B cell (primary cell): ENCODE measurements around the gene DNAJB12. TPM values are rescaled to one million over a fixed set of nuclear protein-coding genes. Genes with fewer than 3 reads are reported as not detected.

Experiments
- ATAC-seq: fragments of 200-7000 bp; cut with Tn5 transposase; one replicate; pipeline ENCODE4 v1.10.0; 2021; ENCODE audit warnings: low read depth, mild to moderate bottlenecking, moderate number of reproducible peaks, moderate library complexity
- CTCF ChIA-PET: fragments of 350-600 bp; sonication (Branson Sonifier 250); formaldehyde crosslinking; loops from one replicate; lab custom pipeline; 2021; ENCODE audit warnings: antibody characterized with exemption, inconsistent platforms; lab: Charles Lee
- POLR2A ChIA-PET: fragments of 350-600 bp; sonication (Branson Sonifier 250); formaldehyde crosslinking; loops from one replicate; lab custom pipeline; 2021; ENCODE audit warnings: antibody characterized with exemption; lab: Charles Lee
- DNase-seq: peaks from one replicate; pipeline ENCODE4 v3.0.0; 2013
- H2AFZ ChIP-seq: 2 replicates; pipeline ENCODE4 v1.6.1; 2012; ENCODE audit warnings: mild to moderate bottlenecking, low read depth, low read length; ENCODE audit not compliant: insufficient read depth, poor library complexity, severe bottlenecking
- H3K27ac ChIP-seq, 2 donors: 1 replicate in 1 of 2; 2 replicates in 1 of 2; pipeline ENCODE4 v1.5.1; 2012 to 2013; ENCODE audit warnings: low read length in 2 of 2, mild to moderate bottlenecking in 2 of 2, moderate library complexity in 1 of 2
- H3K27me3 ChIP-seq, 4 experiments: fragments of 200-600 bp in 1 of 4; sonication (generic) in 1 of 4; replicated peaks in 1 of 4; 1 replicate in 2 of 4; 2 replicates in 2 of 4; pipeline versions ENCODE4 v1.6.1 to v1.7.0; 2013 to 2016; ENCODE audit warnings: low read length in 3 of 4, mild to moderate bottlenecking in 2 of 4, mixed read lengths in 1 of 4, moderate library complexity in 1 of 4; ENCODE audit not compliant: insufficient read depth in 4 of 4, control insufficient read depth in 3 of 4; ENCODE audit errors: control extremely low read depth in 1 of 4
- H3K36me3 ChIP-seq, 2 experiments: replicated peaks in 1 of 2; 1 replicate in 1 of 2; 2 replicates in 1 of 2; pipeline versions ENCODE4 v1.6.1 to v1.7.1; 2013; ENCODE audit warnings: low read length in 1 of 2; ENCODE audit not compliant: insufficient read depth in 2 of 2, control insufficient read depth in 1 of 2; ENCODE audit errors: control extremely low read depth in 1 of 2, extremely low read depth in 1 of 2
- H3K4me1 ChIP-seq, 2 donors: fragments of 200-600 bp in 1 of 2; sonication (generic) in 1 of 2; 1 replicate in 1 of 2; 2 replicates in 1 of 2; pipeline versions ENCODE4 v1.5.1 to v1.6.1; 2013 to 2017; ENCODE audit warnings: low read length in 2 of 2; ENCODE audit not compliant: control insufficient read depth in 2 of 2, insufficient read depth in 2 of 2
- H3K4me2 ChIP-seq: replicated peaks from 2 replicates; pipeline ENCODE3; 2012; ENCODE audit warnings: mild to moderate bottlenecking, low read depth, low read length; ENCODE audit not compliant: poor library complexity, severe bottlenecking
- H3K4me3 ChIP-seq, 5 experiments: fragments of 200-600 bp in 1 of 5; sonication (generic) in 1 of 5; 1 replicate in 3 of 5; 2 replicates in 2 of 5; pipeline versions ENCODE4 v1.5.1 to v1.7.0; 2011 to 2016; ENCODE audit warnings: low read length in 4 of 5, mild to moderate bottlenecking in 4 of 5, low read depth in 2 of 5, control low read depth in 1 of 5, moderate library complexity in 1 of 5; ENCODE audit not compliant: insufficient read depth in 1 of 5; ENCODE audit errors: control extremely low read depth in 1 of 5, extremely low read depth in 1 of 5
- H3K79me2 ChIP-seq: fragments of 200-600 bp; sonication (generic); one replicate; pipeline ENCODE4 v1.6.0; 2016; ENCODE audit warnings: low read length; ENCODE audit not compliant: control insufficient read depth, insufficient read depth
- H3K9ac ChIP-seq: fragments of 200-600 bp; sonication (generic); 2 replicates; pipeline ENCODE4 v1.6.1; 2017; ENCODE audit warnings: mild to moderate bottlenecking, low read length, moderate library complexity
- H3K9me3 ChIP-seq, 3 donors: one replicate each; pipeline versions ENCODE4 v1.6.1 to v1.7.1; 2013; ENCODE audit warnings: low read length in 2 of 3; ENCODE audit not compliant: control insufficient read depth in 2 of 3, insufficient read depth in 1 of 3; ENCODE audit errors: control extremely low read depth in 1 of 3
- H4K20me1 ChIP-seq: 2 replicates; pipeline ENCODE4 v1.6.0; 2012; ENCODE audit warnings: mild to moderate bottlenecking, low read length; ENCODE audit not compliant: insufficient read depth, control insufficient read depth, poor library complexity, severe bottlenecking
- H3K27ac Mint-ChIP-seq: one replicate; pipeline ENCODE4 v1.8.0; 2021; ENCODE audit warnings: mixed read lengths
- H3K27me3 Mint-ChIP-seq: one replicate; pipeline ENCODE4 v1.8.0; 2021; ENCODE audit warnings: mixed read lengths
- H3K4me1 Mint-ChIP-seq: one replicate; pipeline ENCODE4 v1.8.0; 2021; ENCODE audit warnings: mixed read lengths
- H3K4me3 Mint-ChIP-seq: one replicate; pipeline ENCODE4 v1.8.0; 2021; ENCODE audit warnings: mixed read lengths
- H3K9me3 Mint-ChIP-seq: one replicate; pipeline ENCODE4 v1.8.0; 2022; ENCODE audit warnings: mixed read lengths; ENCODE audit not compliant: insufficient read depth
- EZH2 ChIP-seq: IDR thresholded peaks from 2 replicates; pipeline ENCODE4 v1.6.1; 2012; ENCODE audit warnings: borderline replicate concordance, low read depth, mild to moderate bottlenecking, moderate library complexity, low read length; ENCODE audit not compliant: insufficient read depth, poor library complexity, severe bottlenecking
- WGBS: methylation state at CpG from one replicate; pipeline ENCODE4 v1.1.5; 2013; ENCODE audit warnings: missing lambda C conversion rate; ENCODE audit not compliant: insufficient coverage; 5-methylcytosine and 5-hydroxymethylcytosine counted together
- intact Hi-C: fragments of 100-400 bp; cut with micrococcal nuclease; formaldehyde crosslinking; loops from one replicate; pipeline ENCODE4 v1.10.0; 2022
- polyA plus RNA-seq: library from polyadenylated mRNA; depleted of rRNA; stranded (reverse); fragments of >200 nt; gene quantifications from 2 replicates; pipeline ENCODE4 v1.2.3, GENCODE V29; 2012
- total RNA-seq, 2 donors: library from RNA; stranded (reverse); fragments of 120-200 nt in 1 of 2; gene quantifications; 1 replicate in 1 of 2; 2 replicates in 1 of 2; pipeline versions ENCODE4 v1.2.3 to v1.2.4, GENCODE V29; 2013 to 2022
- TF ChIP-seq, protein P1 (sequence below): fragments of 200-600 bp; IDR thresholded peaks from one replicate; pipeline ENCODE4 v1.8.0; 2022; ENCODE audit warnings: antibody characterized with exemption, mild to moderate bottlenecking

DNAJB12 gene
- total and polyA plus RNA-seq, 2 donors (not counting 1 experiment from before 2014, with no cell fraction given): 16.1 to 42.3 TPM

DNA sequence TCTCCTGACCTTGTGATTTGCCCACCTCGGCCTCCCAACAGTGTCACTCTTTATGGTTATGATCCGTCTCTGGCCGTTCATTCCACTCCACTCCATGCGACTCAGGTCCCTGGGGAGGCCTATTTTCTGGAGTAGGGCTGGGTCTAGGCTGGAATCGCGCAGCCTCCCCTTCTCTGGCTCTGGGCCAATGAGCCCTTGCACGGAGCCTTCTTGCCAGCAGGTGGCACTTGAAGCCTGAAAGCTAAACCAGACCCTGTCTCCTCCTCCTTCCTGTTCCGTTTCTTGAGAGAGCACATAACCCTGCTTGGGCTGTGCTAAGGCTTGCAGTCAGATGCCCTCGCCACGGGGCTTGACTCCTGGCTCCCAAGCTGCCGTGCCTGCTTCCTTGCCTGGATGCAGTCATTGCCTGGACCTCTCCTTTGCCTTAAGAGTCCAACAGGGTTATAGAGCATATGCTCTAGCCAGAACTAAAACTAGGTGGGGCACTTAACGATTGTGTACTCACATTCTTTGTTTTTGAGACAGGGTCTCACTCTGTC is 9.6 kb upstream of the DNAJB12 start:
- 1% methylated on average over 8 of the region's 12 CpGs for WGBS
- peak overlapping the region; percentile 48 for H3K9ac ChIP-seq
- no peaks in the 10 kb centered on the region for H3K79me2 ChIP-seq
- peaks cover 0 to 15% of the 10 kb centered on the region in 2 experiments for H3K36me3 ChIP-seq
- intact Hi-C loops: loop anchor here (1.0 to 5.0 kb wide), 6 partner anchors 203 to 795 kb away; partner anchors contain the start of genes MCU and MICU1
- peak overlapping the region; percentile 66 for H3K4me2 ChIP-seq
- ChIA-PET POLR2A (interaction anchor here (0.6 kb wide), 1 partner anchor 1502 kb away, joined by 3 read pairs; no protein-coding TSS in a partner anchor), CTCF (interaction anchor here (0.7 to 4.1 kb wide), 22 partner anchors 9 to 794 kb away, joined by 3 to 100 read pairs (median 5); partner anchors contain the start of genes DNAJB12 and MCU)
- H3K4me3 ChIP-seq: peak overlapping the region in 4 of 5 experiments; percentile 17 to 33 (median 26)
- peaks cover 12% of the 10 kb centered on the region for H3K4me1 Mint-ChIP-seq
- peak overlapping the region; percentile 93 for H2AFZ ChIP-seq
- peak overlapping the region; percentile 51 for H3K27ac Mint-ChIP-seq
- H3K4me1 ChIP-seq: peaks cover 9 to 10% of the 10 kb centered on the region in 2 donors
- H3K4me3 Mint-ChIP-seq: peak overlapping the region; percentile 46
- no peaks in the 10 kb centered on the region for H3K27me3 ChIP-seq
- H3K27ac ChIP-seq: peak overlapping the region; percentile 55 to 70
- H3K27me3 Mint-ChIP-seq: no peaks in the 10 kb centered on the region
- TF ChIP-seq, protein P1, sequence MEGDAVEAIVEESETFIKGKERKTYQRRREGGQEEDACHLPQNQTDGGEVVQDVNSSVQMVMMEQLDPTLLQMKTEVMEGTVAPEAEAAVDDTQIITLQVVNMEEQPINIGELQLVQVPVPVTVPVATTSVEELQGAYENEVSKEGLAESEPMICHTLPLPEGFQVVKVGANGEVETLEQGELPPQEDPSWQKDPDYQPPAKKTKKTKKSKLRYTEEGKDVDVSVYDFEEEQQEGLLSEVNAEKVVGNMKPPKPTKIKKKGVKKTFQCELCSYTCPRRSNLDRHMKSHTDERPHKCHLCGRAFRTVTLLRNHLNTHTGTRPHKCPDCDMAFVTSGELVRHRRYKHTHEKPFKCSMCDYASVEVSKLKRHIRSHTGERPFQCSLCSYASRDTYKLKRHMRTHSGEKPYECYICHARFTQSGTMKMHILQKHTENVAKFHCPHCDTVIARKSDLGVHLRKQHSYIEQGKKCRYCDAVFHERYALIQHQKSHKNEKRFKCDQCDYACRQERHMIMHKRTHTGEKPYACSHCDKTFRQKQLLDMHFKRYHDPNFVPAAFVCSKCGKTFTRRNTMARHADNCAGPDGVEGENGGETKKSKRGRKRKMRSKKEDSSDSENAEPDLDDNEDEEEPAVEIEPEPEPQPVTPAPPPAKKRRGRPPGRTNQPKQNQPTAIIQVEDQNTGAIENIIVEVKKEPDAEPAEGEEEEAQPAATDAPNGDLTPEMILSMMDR: peak; percentile 87
- no peak for TF ChIP-seq EZH2
- H4K20me1 ChIP-seq: no peaks in the 10 kb centered on the region
- peak; percentile 100 for ATAC-seq
- no peaks in the 10 kb centered on the region for H3K9me3 ChIP-seq
- peak; percentile 89 for DNase-seq
- no peaks in the 10 kb centered on the region for H3K9me3 Mint-ChIP-seq

DNA sequence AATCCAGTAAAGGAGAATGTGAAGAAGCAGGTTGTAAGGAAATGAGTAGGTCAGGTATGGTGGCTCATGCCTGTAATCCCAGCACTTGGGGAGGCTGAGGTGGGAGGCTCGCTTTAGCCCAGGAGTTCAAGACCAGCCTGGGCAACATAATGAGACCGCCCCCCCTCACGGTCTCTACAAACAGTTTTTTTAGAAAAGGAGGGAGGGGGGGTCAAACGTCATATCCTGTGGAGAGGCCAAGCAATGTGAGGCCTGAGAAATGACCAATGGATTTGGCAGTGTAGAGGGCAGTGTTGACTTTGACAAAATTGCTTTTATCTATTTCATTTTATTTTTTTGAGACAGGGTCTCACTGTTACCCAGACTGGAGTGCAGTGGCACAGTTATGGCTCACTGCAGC is 2.3 kb upstream of the DNAJB12 start:
- no peak overlapping the region for H3K4me3 Mint-ChIP-seq
- Histone ChIP-seq H4K20me1 (peaks cover 9% of the 10 kb centered on the region), H3K27me3 (no peaks in the 10 kb centered on the region), H3K9me3 (no peaks in the 10 kb centered on the region), H3K9ac (no peak overlapping the region), H3K4me1 (peaks cover 15 to 17% of the 10 kb centered on the region in 2 donors), H3K4me2 (no peak overlapping the region), H3K79me2 (peaks cover 24% of the 10 kb centered on the region), H3K27ac (no peak overlapping the region), H3K4me3 (no peak overlapping the region), H3K36me3 (no peaks in the 10 kb centered on the region), H2AFZ (no peak overlapping the region)
- no peaks in the 10 kb centered on the region for H3K9me3 Mint-ChIP-seq
- no CpG with 5 or more reads among the region's 4 CpGs for WGBS
- TF ChIP-seq, protein P1: no peak
- TF ChIP-seq EZH2: no peak
- no peak overlapping the region for H3K27ac Mint-ChIP-seq
- DNase-seq: no peak
- H3K4me1 Mint-ChIP-seq: peaks cover 29% of the 10 kb centered on the region
- no peaks in the 10 kb centered on the region for H3K27me3 Mint-ChIP-seq
- CTCF ChIA-PET: no interaction called here
- intact Hi-C loops: loop anchor here (10.0 kb wide), 1 partner anchor 888 kb away; the partner anchor contains the start of gene DNAJC9
- ATAC-seq: no peak
- POLR2A ChIA-PET: interaction anchor here (0.6 kb wide), 1 partner anchor 696 kb away, joined by 3 read pairs; no protein-coding TSS in a partner anchor
